Measurements from ENCODE around the gene ARHGAP20.

GRCh38 chr11:110655967-110656366 is 56.3 kb downstream of the ARHGAP20 start:
- no peak for TF ChIP-seq CTCF (IDR thresholded peaks at IDR 0.05)
- no peak for TF ChIP-seq POLR2A (IDR thresholded peaks at IDR 0.05)
